SK-N-SH (cell line): ENCODE results near the gene ISCA2. TPM values are rescaled to one million over a fixed set of nuclear protein-coding genes. Genes with fewer than 3 reads are reported as not detected.

ENCODE experiments used
- CTCF ChIA-PET: fragments of 300-600, 350-600 bp; formaldehyde crosslinking; extraction: SDS; loops from one replicate; lab custom pipeline; 2021; lab: Yijun Ruan, JAX
- POLR2A ChIA-PET: fragments of 350-600 bp; sonication (Branson Sonifier 250); formaldehyde crosslinking; extraction: SDS; loops from one replicate; lab custom pipeline; 2020; ENCODE audit warnings: antibody characterized with exemption, inconsistent platforms; lab: Yijun Ruan, JAX
- DNase-seq: peaks from one replicate; pipeline ENCODE4 v3.0.0; 2012
- H2AFZ ChIP-seq: fragments of 200-600 bp; sonication (generic); 2 replicates; pipeline ENCODE4 v1.8.1; 2016; ENCODE audit warnings: antibody characterized with exemption, mild to moderate bottlenecking, low read depth
- H3F3A ChIP-seq: fragments of 200-600 bp; sonication (generic); replicated peaks from 2 replicates; pipeline ENCODE3; 2016; ENCODE audit warnings: antibody characterized with exemption, mild to moderate bottlenecking; ENCODE audit not compliant: insufficient read depth
- H3K27ac ChIP-seq, 2 experiments: fragments of 200-500 bp in 1 of 2; fragments of 200-600 bp in 1 of 2; sonication (Bioruptor generic) in 1 of 2; sonication (generic), shearing (Covaris generic) in 1 of 2; 2 replicates each; pipeline versions ENCODE4 v1.5.1 to v1.6.1; 2014 to 2016; ENCODE audit warnings: low read depth in 2 of 2, inconsistent platforms in 1 of 2, low read length in 1 of 2, mild to moderate bottlenecking in 1 of 2, mixed read lengths in 1 of 2
- H3K27me3 ChIP-seq: fragments of 200-600 bp; sonication (generic), shearing (Covaris generic); 2 replicates; pipeline ENCODE4 v1.6.1; 2016; ENCODE audit warnings: mixed run types; ENCODE audit not compliant: insufficient read depth
- H3K36me3 ChIP-seq, 2 experiments: fragments of 200-500 bp in 1 of 2; fragments of 200-600 bp in 1 of 2; sonication (Bioruptor generic) in 1 of 2; sonication (generic) in 1 of 2; replicated peaks in 1 of 2; 2 replicates each; pipeline versions ENCODE3 to v1.5.1; 2014 to 2016; ENCODE audit warnings: low read length in 1 of 2, mild to moderate bottlenecking in 1 of 2; ENCODE audit not compliant: insufficient read depth in 2 of 2, control insufficient read depth in 1 of 2
- H3K4me1 ChIP-seq, 2 experiments: fragments of 200-500 bp in 1 of 2; fragments of 200-600 bp in 1 of 2; sonication (Bioruptor generic) in 1 of 2; sonication (generic), shearing (Covaris generic) in 1 of 2; 2 replicates each; pipeline versions ENCODE4 v1.5.1 to v1.6.1; 2014 to 2016; ENCODE audit warnings: low read depth in 1 of 2, low read length in 1 of 2, mixed run types in 1 of 2; ENCODE audit not compliant: insufficient read depth in 2 of 2, control insufficient read depth in 1 of 2
- H3K4me2 ChIP-seq: fragments of 200-600 bp; sonication (generic), shearing (Covaris generic); 2 replicates; pipeline ENCODE4 v1.6.1; 2017; ENCODE audit warnings: mixed run types
- H3K4me3 ChIP-seq, 2 experiments: fragments of 200-500 bp in 1 of 2; fragments of 200-600 bp in 1 of 2; sonication (Bioruptor generic) in 1 of 2; sonication (generic), shearing (Covaris generic) in 1 of 2; 2 replicates each; pipeline versions ENCODE4 v1.5.1 to v1.8.1; 2014 to 2016; ENCODE audit warnings: low read depth in 2 of 2, inconsistent platforms in 1 of 2, low read length in 1 of 2, mild to moderate bottlenecking in 1 of 2, mixed read lengths in 1 of 2, moderate library complexity in 1 of 2
- H3K79me2 ChIP-seq: fragments of 200-600 bp; sonication (generic); 2 replicates; pipeline ENCODE4 v1.8.1; 2017; ENCODE audit warnings: mild to moderate bottlenecking; ENCODE audit not compliant: insufficient read depth
- H3K9ac ChIP-seq: fragments of 200-600 bp; sonication (generic); 2 replicates; pipeline ENCODE4 v1.6.1; 2017; ENCODE audit warnings: mixed run types
- H3K9me2 ChIP-seq: fragments of 200-600 bp; sonication (generic); 2 replicates; pipeline ENCODE4 v1.6.1; 2017; ENCODE audit warnings: mixed run types
- H3K9me3 ChIP-seq: fragments of 200-600 bp; sonication (generic); 2 replicates; pipeline ENCODE4 v1.6.1; 2017; ENCODE audit warnings: mixed run types, mild to moderate bottlenecking, moderate library complexity
- H4K20me1 ChIP-seq: fragments of 200-600 bp; sonication (generic); 2 replicates; pipeline ENCODE4 v1.6.1; 2017; ENCODE audit warnings: mild to moderate bottlenecking, mixed run types; ENCODE audit not compliant: insufficient read depth
- CTCF ChIP-seq: fragments of 200-600 bp; sonication (generic); IDR thresholded peaks from 2 replicates; pipeline ENCODE4 v1.6.1; 2017; ENCODE audit warnings: antibody characterized with exemption, mild to moderate bottlenecking, moderate library complexity
- EP300 ChIP-seq, 2 experiments: IDR thresholded peaks; 2 replicates each; pipeline versions ENCODE4 v1.4.0 to v1.6.1; 2012; ENCODE audit warnings: borderline replicate concordance in 1 of 2, low read depth in 1 of 2, low read length in 1 of 2
- EZH2phosphoT487 ChIP-seq: fragments of 200-600 bp; sonication (generic); IDR thresholded peaks from 2 replicates; pipeline ENCODE4 v1.6.1; 2017; ENCODE audit warnings: low read depth, mixed run types, mild to moderate bottlenecking, antibody characterized with exemption, moderate library complexity, borderline replicate concordance
- FOSL2 ChIP-seq: IDR thresholded peaks from 2 replicates; pipeline ENCODE4 v1.4.0; 2012; ENCODE audit warnings: low read depth, mild to moderate bottlenecking, moderate library complexity, borderline replicate concordance
- FOXJ3 ChIP-seq: sonication (generic); formaldehyde crosslinking; IDR thresholded peaks from 2 replicates; pipeline ENCODE4 v1.5.1; 2020; ENCODE audit warnings: mild to moderate bottlenecking, missing genetic modification reagents
- RAD21 ChIP-seq: IDR thresholded peaks from 2 replicates; pipeline ENCODE4 v1.6.1; 2012; ENCODE audit warnings: mild to moderate bottlenecking, low read length
- RCOR1 ChIP-seq: fragments of 150-350 bp; IDR thresholded peaks from 2 replicates; pipeline ENCODE4 v1.6.1; 2017; ENCODE audit warnings: antibody characterized with exemption, low read length
- SMC3 ChIP-seq: IDR thresholded peaks from 2 replicates; pipeline ENCODE4 v1.6.1; 2012; ENCODE audit warnings: low read depth, low read length, improper control_type of control experiment
- WGBS: methylation state at CpG from one replicate; pipeline ENCODE4 v1.1.6; 2017; ENCODE audit warnings: low lambda C conversion rate; 5-methylcytosine and 5-hydroxymethylcytosine counted together
- polyA plus RNA-seq, 3 experiments: library from polyadenylated mRNA; depleted of rRNA; stranded (reverse); fragments of >200 nt; gene quantifications; 2 replicates each; pipeline ENCODE4 v1.2.3, GENCODE V29; 2012

ISCA2 gene
- polyA plus RNA-seq, 1 of the 3 experiments (the other 2 are of a cell fraction): 51.9 TPM

DNA sequence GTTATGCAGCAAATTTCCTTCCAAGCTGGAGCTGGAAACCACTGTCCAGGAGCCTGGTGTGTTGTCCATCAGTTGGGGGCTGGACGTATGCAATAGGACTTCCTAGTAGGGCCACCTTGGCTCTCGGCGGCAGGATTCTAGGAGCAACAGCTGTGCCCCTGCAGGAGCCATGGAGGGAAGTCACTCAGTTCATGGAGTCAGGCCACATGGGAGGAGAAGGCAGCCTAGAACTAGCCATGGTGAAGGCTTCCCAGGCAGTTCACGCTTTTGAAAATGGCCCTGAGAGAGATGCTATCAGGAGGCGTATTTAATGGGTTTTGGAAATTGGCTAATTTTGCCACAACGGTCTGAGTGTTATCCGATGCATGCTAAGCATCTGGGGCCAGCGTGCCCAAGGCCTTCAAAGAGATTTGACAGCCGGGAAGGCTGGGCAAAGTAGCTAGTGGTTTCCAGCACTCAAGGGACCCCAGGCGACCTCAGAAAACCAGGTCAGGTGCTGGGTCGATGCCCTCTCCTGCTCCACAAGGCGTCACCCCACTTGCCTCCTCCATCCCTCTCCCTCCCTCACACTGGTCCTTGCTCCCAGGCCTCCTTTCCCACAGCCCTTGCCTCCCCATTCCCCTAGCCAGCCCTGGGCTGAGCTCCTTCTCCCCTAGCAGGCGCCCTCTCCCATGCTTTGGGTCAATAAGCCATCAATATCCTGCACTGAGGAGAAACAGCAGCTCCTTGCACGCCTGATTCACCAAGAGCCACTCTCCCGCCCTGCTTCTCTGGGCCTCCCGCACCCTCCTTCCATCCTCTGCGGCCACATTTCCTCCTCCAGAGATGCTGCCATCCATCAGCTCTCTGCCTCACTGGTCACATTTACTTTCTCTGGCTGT, 36.6 kb upstream of the ISCA2 start:
- H3K9ac ChIP-seq: no peak overlapping the region
- no peaks in the 10 kb centered on the region for H3F3A ChIP-seq
- no peaks in the 10 kb centered on the region for H3K36me3 ChIP-seq
- POLR2A ChIA-PET: no interaction called here
- no peak overlapping the region for H3K4me2 ChIP-seq
- no peaks in the 10 kb centered on the region for H3K9me3 ChIP-seq
- no peak overlapping the region for H3K27ac ChIP-seq
- no peaks in the 10 kb centered on the region for H3K79me2 ChIP-seq
- TF ChIP-seq EP300 (IDR thresholded peaks at IDR 0.05; ENCODE audit: borderline replicate concordance in 1 of 2, low read depth in 1 of 2, low read length in 1 of 2) (no peak), SMC3 (no peak)
- no peaks in the 10 kb centered on the region for H4K20me1 ChIP-seq
- DNase-seq: no peak
- H3K9me2 ChIP-seq: no peaks in the 10 kb centered on the region
- WGBS: 60% methylated on average over 12 of the region's 17 CpGs
- H2AFZ ChIP-seq: no peak overlapping the region
- H3K4me1 ChIP-seq: no peaks in the 10 kb centered on the region
- H3K4me3 ChIP-seq: no peak overlapping the region
- H3K27me3 ChIP-seq: peaks cover 6% of the 10 kb centered on the region; the same call in 1 of the 2 replicates
- CTCF ChIA-PET: interaction anchor here (0.6 to 2.2 kb wide), 4 partner anchors 17 to 263 kb away, joined by 3 to 13 read pairs (median 4); no protein-coding TSS in a partner anchor

DNA sequence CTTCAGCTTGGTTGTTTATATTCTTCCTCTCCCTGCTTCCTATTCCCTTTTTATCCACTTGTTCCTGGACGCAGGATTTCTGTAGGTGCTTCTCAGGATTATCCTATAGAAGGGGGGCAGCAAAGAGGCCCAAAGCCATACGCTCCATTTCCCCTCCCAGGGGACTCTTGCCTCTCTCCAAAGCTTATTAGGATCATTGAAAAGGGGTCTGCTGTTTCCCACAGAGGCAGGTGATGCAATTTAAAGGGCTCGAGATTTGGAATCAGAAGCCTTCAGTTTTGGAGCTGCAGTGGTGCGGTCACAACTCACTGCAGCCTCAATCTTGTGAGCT, 36.0 kb upstream of the ISCA2 start:
- H4K20me1 ChIP-seq: no peaks in the 10 kb centered on the region
- no peak for DNase-seq
- H3K36me3 ChIP-seq: no peaks in the 10 kb centered on the region
- H3K27me3 ChIP-seq: peaks cover 6% of the 10 kb centered on the region; the same call in 1 of the 2 replicates
- H3K4me2 ChIP-seq: no peak overlapping the region
- no peaks in the 10 kb centered on the region for H3K79me2 ChIP-seq
- TF ChIP-seq FOXJ3 (CRISPR knock-in tag): no peak
- no peak for TF ChIP-seq CTCF
- no peak for TF ChIP-seq EZH2phosphoT487
- H3K4me1 ChIP-seq: no peaks in the 10 kb centered on the region
- 63% methylated on average over 4 of the region's 4 CpGs for whole genome bisulfite sequencing
- H3K9ac ChIP-seq: no peak overlapping the region
- H3F3A ChIP-seq: no peaks in the 10 kb centered on the region
- H3K4me3 ChIP-seq: no peak overlapping the region
- no peak overlapping the region for H2AFZ ChIP-seq
- H3K9me2 ChIP-seq: no peaks in the 10 kb centered on the region
- no peak overlapping the region for H3K27ac ChIP-seq
- ChIA-PET POLR2A (no interaction called here), CTCF (interaction anchor here (1.1 to 2.2 kb wide), 3 partner anchors 16 to 21 kb away, joined by 3 to 13 read pairs (median 4); no protein-coding TSS in a partner anchor)
- H3K9me3 ChIP-seq: no peaks in the 10 kb centered on the region

DNA sequence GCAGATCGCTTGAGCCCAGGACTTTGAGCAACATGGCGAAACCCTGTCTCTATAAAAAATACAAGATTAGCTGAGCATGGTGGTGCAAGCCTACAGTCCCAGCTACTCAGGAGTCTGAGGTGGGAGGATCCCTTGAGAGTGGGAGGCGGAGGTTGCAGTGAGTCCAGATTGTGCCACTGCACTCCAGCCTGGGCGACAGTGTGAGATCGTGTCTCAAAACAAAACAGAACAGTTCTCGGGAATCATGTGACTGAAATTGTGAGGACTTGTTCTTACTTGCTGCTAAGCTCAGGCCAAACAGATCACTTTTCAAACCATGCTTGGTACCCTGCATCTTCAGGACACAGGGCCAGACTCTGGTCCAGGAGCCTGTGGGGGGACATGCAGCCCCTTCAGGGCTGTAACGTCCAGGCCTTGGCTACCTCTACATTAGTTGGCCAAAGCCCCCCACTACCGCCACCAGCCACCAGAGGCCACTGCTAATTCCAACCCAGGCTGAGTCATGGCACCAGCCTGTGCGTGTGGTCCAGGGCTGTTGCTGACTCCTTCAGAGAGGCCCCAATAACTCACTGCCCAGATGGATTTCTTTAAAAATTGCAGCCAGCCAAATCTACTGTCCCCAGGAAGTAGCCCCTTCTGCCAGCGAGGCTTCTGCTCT, 34.1 kb upstream of the ISCA2 start:
- H3K9me3 ChIP-seq: no peaks in the 10 kb centered on the region
- H2AFZ ChIP-seq: no peak overlapping the region
- H3K4me3 ChIP-seq: no peak overlapping the region
- no peaks in the 10 kb centered on the region for H3K9me2 ChIP-seq
- peak; percentile 77 for TF ChIP-seq FOSL2
- no peak for TF ChIP-seq RCOR1
- TF ChIP-seq RAD21: peak; percentile 36
- peak; percentile 28; the same call in 1 of the 2 replicates for TF ChIP-seq SMC3
- peak; percentile 67 for TF ChIP-seq CTCF
- WGBS: 67% methylated on average over 10 of the region's 10 CpGs
- no peaks in the 10 kb centered on the region for H3K36me3 ChIP-seq
- H3K27me3 ChIP-seq: peaks cover 6% of the 10 kb centered on the region; the same call in 1 of the 2 replicates
- no peak overlapping the region for H3K4me2 ChIP-seq
- no peaks in the 10 kb centered on the region for H4K20me1 ChIP-seq
- no peak overlapping the region for H3K27ac ChIP-seq
- peak; percentile 54 for DNase-seq
- ChIA-PET CTCF (interaction anchor here (0.8 to 2.5 kb wide), 8 partner anchors 8 to 153 kb away, joined by 3 to 14 read pairs (median 3); partner anchors contain the start of gene SYNDIG1L), POLR2A (no interaction called here)
- H3F3A ChIP-seq: no peaks in the 10 kb centered on the region
- H3K9ac ChIP-seq: no peak overlapping the region
- no peaks in the 10 kb centered on the region for H3K4me1 ChIP-seq
- H3K79me2 ChIP-seq: no peaks in the 10 kb centered on the region
